Measurements from ENCODE around the gene ELP5.
A peak's percentile ranks its signal among the peaks of the same experiment; 100 is the strongest.

The ELP5 gene

DNA sequence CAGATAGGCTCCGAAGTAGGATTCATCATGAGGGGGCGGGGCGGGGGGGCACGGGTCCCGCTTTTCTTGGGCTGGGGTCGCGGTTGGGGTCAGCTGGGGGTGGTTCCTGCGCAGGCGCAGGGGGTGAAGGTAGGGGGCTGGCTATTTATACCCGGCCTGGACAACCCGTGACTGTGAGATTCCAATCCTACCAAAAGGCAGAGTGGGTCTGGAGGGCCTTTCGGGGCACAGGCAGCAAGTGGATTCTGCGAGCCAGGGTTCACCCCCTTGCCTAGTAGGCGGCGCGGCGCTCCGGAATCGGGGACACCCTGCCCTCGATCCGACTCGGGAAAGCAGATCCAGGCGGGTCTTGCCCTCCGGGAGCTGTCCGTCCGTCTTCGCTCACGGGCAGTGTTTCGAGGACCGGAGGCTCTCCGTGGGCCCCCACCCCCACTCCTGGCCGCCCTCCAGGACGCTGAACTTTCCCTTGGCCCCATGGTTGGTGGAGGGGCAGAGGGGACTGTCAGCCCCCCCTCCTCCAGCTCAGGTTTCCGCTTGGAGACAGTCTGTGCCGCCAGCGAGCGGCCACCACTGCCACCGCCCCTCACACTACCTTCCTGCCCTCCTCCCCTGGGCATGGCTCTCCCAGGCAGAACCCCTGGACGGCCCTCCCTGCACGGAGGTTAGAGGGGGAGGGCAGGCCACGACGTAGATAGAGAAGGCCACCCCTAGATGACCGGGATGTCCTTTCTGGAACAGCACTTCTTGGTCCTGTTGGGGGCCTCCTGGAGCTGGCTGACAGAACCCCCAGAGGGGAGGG is 30.1 kb downstream of the ELP5 start:
- TF ChIP-seq, protein P1, sequence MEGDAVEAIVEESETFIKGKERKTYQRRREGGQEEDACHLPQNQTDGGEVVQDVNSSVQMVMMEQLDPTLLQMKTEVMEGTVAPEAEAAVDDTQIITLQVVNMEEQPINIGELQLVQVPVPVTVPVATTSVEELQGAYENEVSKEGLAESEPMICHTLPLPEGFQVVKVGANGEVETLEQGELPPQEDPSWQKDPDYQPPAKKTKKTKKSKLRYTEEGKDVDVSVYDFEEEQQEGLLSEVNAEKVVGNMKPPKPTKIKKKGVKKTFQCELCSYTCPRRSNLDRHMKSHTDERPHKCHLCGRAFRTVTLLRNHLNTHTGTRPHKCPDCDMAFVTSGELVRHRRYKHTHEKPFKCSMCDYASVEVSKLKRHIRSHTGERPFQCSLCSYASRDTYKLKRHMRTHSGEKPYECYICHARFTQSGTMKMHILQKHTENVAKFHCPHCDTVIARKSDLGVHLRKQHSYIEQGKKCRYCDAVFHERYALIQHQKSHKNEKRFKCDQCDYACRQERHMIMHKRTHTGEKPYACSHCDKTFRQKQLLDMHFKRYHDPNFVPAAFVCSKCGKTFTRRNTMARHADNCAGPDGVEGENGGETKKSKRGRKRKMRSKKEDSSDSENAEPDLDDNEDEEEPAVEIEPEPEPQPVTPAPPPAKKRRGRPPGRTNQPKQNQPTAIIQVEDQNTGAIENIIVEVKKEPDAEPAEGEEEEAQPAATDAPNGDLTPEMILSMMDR (IDR thresholded peaks at IDR 0.05; ENCODE audit: low read depth, low read length): no peak
- DNase-seq: peak; percentile 32
- H3K27me3 ChIP-seq (ENCODE audit: insufficient read depth, low read depth, severe bottlenecking): no peaks in the 10 kb centered on the region
- H3K4me3 ChIP-seq (ENCODE audit: low read depth, low read length): peak overlapping the region; percentile 57
- H3K36me3 ChIP-seq: no peaks in the 10 kb centered on the region
- no peak overlapping the region for H3K27ac ChIP-seq
- H3K9me3 ChIP-seq (ENCODE audit: severe bottlenecking): no peaks in the 10 kb centered on the region

DNA sequence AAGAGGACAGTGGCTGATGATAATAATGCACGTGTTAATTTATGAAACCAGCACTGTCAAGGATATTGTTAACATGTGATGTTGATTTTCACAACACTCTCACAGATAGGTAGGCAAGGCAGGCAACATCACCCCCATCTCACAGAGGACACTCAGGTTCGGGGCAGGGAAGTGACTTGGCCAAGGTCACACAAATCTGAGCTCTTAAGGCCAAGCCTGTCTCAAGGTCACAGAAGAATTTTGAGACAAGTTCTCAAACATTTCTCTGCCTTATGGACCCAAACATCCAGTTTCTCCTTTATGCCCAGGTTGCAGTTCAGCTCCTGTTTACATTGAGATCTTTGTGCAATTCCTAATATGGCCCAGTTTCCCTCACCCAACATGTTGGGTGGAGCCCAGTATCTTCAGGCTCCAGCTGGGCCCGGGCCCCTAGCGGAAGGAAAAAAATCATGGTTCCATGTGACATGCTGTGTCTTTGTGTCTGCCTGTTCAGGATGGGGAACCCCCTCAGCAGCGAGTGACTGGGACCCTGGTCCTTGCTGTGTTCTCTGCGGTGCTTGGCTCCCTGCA is 30.8 kb downstream of the ELP5 start:
- Histone ChIP-seq H3K9me3 (ENCODE audit: severe bottlenecking) (no peaks in the 10 kb centered on the region), H3K36me3 (no peaks in the 10 kb centered on the region), H3K4me3 (ENCODE audit: low read depth, low read length) (peak overlapping the region; percentile 57), H3K27me3 (ENCODE audit: insufficient read depth, low read depth, severe bottlenecking) (no peaks in the 10 kb centered on the region), H3K27ac (no peak overlapping the region)
- TF ChIP-seq, protein P1 (IDR thresholded peaks at IDR 0.05; ENCODE audit: low read depth, low read length): no peak
- DNase-seq: no peak

GRCh38 chr17:7283471-7284216 is 31.6 kb downstream of the ELP5 start:
- no peak for DNase-seq
- H3K27me3 ChIP-seq (ENCODE audit: insufficient read depth, low read depth, severe bottlenecking): no peaks in the 10 kb centered on the region
- H3K4me3 ChIP-seq (ENCODE audit: low read depth, low read length): no peak overlapping the region
- H3K36me3 ChIP-seq: no peaks in the 10 kb centered on the region
- no peak overlapping the region for H3K27ac ChIP-seq
- no peaks in the 10 kb centered on the region for H3K9me3 ChIP-seq (ENCODE audit: severe bottlenecking)
- TF ChIP-seq, protein P1 (IDR thresholded peaks at IDR 0.05; ENCODE audit: low read depth, low read length): no peak

DNA sequence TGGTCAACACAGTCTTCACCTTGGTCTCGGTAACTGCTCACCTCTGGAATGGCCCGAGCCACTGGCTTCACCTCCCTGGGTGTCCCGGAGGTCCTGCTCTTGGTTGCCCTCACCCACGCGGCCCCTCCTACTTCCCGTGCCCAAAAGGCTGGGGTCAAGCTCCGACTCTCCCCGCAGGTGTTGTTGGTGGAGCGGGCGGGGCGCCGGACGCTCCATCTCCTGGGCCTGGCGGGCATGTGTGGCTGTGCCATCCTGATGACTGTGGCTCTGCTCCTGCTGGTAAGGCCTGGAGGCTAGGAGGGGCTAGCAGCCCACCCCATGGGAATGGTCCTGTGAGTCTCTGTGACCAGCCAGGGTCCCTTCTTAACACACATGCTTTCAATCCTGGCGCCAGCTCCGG is 32.9 kb downstream of the ELP5 start:
- H3K27ac ChIP-seq: no peak overlapping the region
- TF ChIP-seq, protein P1 (IDR thresholded peaks at IDR 0.05; ENCODE audit: low read depth, low read length): no peak
- no peaks in the 10 kb centered on the region for H3K36me3 ChIP-seq
- H3K4me3 ChIP-seq (ENCODE audit: low read depth, low read length): no peak overlapping the region
- no peaks in the 10 kb centered on the region for H3K27me3 ChIP-seq (ENCODE audit: insufficient read depth, low read depth, severe bottlenecking)
- no peaks in the 10 kb centered on the region for H3K9me3 ChIP-seq (ENCODE audit: severe bottlenecking)
- no peak for DNase-seq

DNA sequence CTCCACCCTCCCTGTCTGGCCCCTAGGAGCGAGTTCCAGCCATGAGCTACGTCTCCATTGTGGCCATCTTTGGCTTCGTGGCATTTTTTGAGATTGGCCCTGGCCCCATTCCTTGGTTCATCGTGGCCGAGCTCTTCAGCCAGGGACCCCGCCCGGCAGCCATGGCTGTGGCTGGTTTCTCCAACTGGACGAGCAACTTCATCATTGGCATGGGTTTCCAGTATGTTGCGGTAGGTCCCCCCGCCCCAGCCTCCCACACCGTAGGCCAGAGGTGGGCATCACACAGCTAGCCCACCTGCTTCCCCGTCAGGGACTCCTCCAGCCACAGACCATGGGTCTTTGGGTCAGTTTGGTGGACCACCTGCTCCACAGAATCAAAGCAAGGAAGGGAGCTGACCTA is 33.7 kb downstream of the ELP5 start:
- H3K4me3 ChIP-seq (ENCODE audit: low read depth, low read length): no peak overlapping the region
- H3K9me3 ChIP-seq (ENCODE audit: severe bottlenecking): no peaks in the 10 kb centered on the region
- H3K27ac ChIP-seq: no peak overlapping the region
- H3K27me3 ChIP-seq (ENCODE audit: insufficient read depth, low read depth, severe bottlenecking): no peaks in the 10 kb centered on the region
- no peak for DNase-seq
- no peaks in the 10 kb centered on the region for H3K36me3 ChIP-seq
- TF ChIP-seq, protein P1 (IDR thresholded peaks at IDR 0.05; ENCODE audit: low read depth, low read length): no peak

All from WERI-Rb-1 (cell line).